HG02885 (cell line): ENCODE measurements around the gene SEPTIN10.

Source experiments
- ATAC-seq: cut with Tn5 transposase; IDR thresholded peaks from one replicate; pipeline ENCODE4 v1.9.1; 2021; ENCODE audit warnings: mild to moderate bottlenecking; ENCODE audit not compliant: unreplicated experiment, poor library complexity

SEPTIN10 gene

GRCh38 chr2:109527846-109528705 lies 85.7 kb downstream of the SEPTIN10 start:
- ATAC-seq = no peak

- no peak for ATAC-seq
These were observed 86.7 kb downstream of the SEPTIN10 start for GRCh38 chr2:109527079-109527478.

- no peak for ATAC-seq
These were observed 87.3 kb downstream of the SEPTIN10 start for GRCh38 chr2:109526442-109526970.

GRCh38 chr2:109525836-109526235 lies 87.9 kb downstream of the SEPTIN10 start:
- no peak for ATAC-seq

- no peak for ATAC-seq
These were observed 90.0 kb downstream of the SEPTIN10 start for GRCh38 chr2:109523536-109524361.

GRCh38 chr2:109523121-109523520 lies 90.6 kb downstream of the SEPTIN10 start:
- no peak for ATAC-seq

GRCh38 chr2:109522063-109522374 lies 91.7 kb downstream of the SEPTIN10 start:
- ATAC-seq = no peak

- ATAC-seq = no peak
These were observed 92.3 kb downstream of the SEPTIN10 start for GRCh38 chr2:109521233-109522062.

- no peak for ATAC-seq
These were observed 94.3 kb downstream of the SEPTIN10 start for GRCh38 chr2:109519513-109519912.

GRCh38 chr2:109517118-109517889 lies 96.5 kb downstream of the SEPTIN10 start:
- no peak for ATAC-seq

GRCh38 chr2:109516445-109517117 lies 97.2 kb downstream of the SEPTIN10 start:
- ATAC-seq = peak; percentile 44

- ATAC-seq = no peak
These were observed 98.9 kb downstream of the SEPTIN10 start for GRCh38 chr2:109514857-109515256.

GRCh38 chr2:109513749-109514588 lies 99.8 kb downstream of the SEPTIN10 start:
- ATAC-seq = peak; percentile 70

GRCh38 chr2:109513230-109513629 lies 100.5 kb downstream of the SEPTIN10 start:
- ATAC-seq = no peak

- ATAC-seq = no peak
These were observed 101.7 kb downstream of the SEPTIN10 start for GRCh38 chr2:109512076-109512475.

- ATAC-seq = no peak
These were observed 102.6 kb downstream of the SEPTIN10 start for GRCh38 chr2:109511168-109511567.

- peak; percentile 34 for ATAC-seq
These were observed 103.4 kb downstream of the SEPTIN10 start for GRCh38 chr2:109510136-109511028.
